Left renal cortex interstitium (tissue), 4 donors: ENCODE results near the gene PSMB8. TPM values are rescaled to one million over a fixed set of nuclear protein-coding genes. Genes with fewer than 3 reads are reported as not detected.

Experiments used
- DNase-seq, 4 donors: peaks; one replicate each; pipeline ENCODE4 v3.0.0-alpha.2; 2013; ENCODE audit warnings: low read depth in 4 of 4, low spot score in 2 of 4, missing footprints in 1 of 4
- polyA plus RNA-seq, 4 donors: library from polyadenylated mRNA; unstranded; fragments of 120-200 nt; gene quantifications; one replicate each; pipeline ENCODE4 v1.2.1, GENCODE V29; 2013; ENCODE audit not compliant: insufficient read length in 4 of 4

PSMB8 gene
- polyA plus RNA-seq, 4 donors, result 17.9 to 27.3 (median 24.3) TPM

- DNase-seq, result no peak
These were observed 44.1 kb downstream of the PSMB8 start for GRCh38 chr6:32799740-32800139.

GRCh38 chr6:32799168-32799567 lies 44.7 kb downstream of the PSMB8 start:
- no peak for DNase-seq

- peak; percentile 32 to 69 (median 54) for DNase-seq
These were observed 46.7 kb downstream of the PSMB8 start for GRCh38 chr6:32796848-32797776.

GRCh38 chr6:32794510-32794909 lies 49.3 kb downstream of the PSMB8 start:
- no peak for DNase-seq

GRCh38 chr6:32792901-32793435 lies 50.9 kb downstream of the PSMB8 start:
- DNase-seq, result no peak

Other genes with a start within 250 kb of the PSMB8 start
- gene HLA-DQA1, start 206.6 kb downstream of the PSMB8 start, polyA plus RNA-seq, result 1 to 10 TPM; 2.6 to 5.7 (median 3.8) TPM
- 10 to 100 TPM in 1 of 4 donors, 1 to 10 TPM in 3; 3.8 to 11.9 (median 7.3) TPM for gene HLA-DQB1, start 177.4 kb downstream of the PSMB8 start, polyA plus RNA-seq
- gene HLA-DQA2, start 102.7 kb downstream of the PSMB8 start, polyA plus RNA-seq, result under 1 TPM in 2 of 4 donors, not detected in 2; 0.16 to 0.21 TPM
- gene HLA-DQB2, start 80.5 kb downstream of the PSMB8 start, polyA plus RNA-seq, result 1 to 10 TPM in 3 of 4 donors, not detected in 1; 1.0 to 1.6 (median 1.2) TPM
- under 1 TPM in 3 of 4 donors, not detected in 1; 0.14 to 0.21 (median 0.17) TPM for gene HLA-DOB, start 27.0 kb downstream of the PSMB8 start, polyA plus RNA-seq
- 10 to 100 TPM; 12.6 to 17.4 (median 13.1) TPM for gene TAP2, start 5.3 kb downstream of the PSMB8 start, polyA plus RNA-seq
- gene TAP1, start 9.7 kb upstream of the PSMB8 start, polyA plus RNA-seq, result 10 to 100 TPM in 3 of 4 donors, 1 to 10 TPM in 1; 9.2 to 11.9 (median 11.8) TPM
- gene PSMB9, start 10.1 kb upstream of the PSMB8 start, polyA plus RNA-seq, result 1 to 10 TPM; 4.4 to 8.4 (median 7.7) TPM
- gene HLA-DMB, start 97.0 kb upstream of the PSMB8 start, polyA plus RNA-seq, result 10 to 100 TPM; 67.0 to 71.1 (median 68.7) TPM
- 10 to 100 TPM; 13.3 to 19.3 (median 16.9) TPM for gene HLA-DMA, start 109.0 kb upstream of the PSMB8 start, polyA plus RNA-seq
- gene BRD2, start 124.5 kb upstream of the PSMB8 start, polyA plus RNA-seq, result 100 to 1,000 TPM; 272 to 341 (median 317) TPM
- 1 to 10 TPM; 4.6 to 5.4 (median 5.3) TPM for gene HLA-DOA, start 165.5 kb upstream of the PSMB8 start, polyA plus RNA-seq
- gene HLA-DPA1, start 229.6 kb upstream of the PSMB8 start, polyA plus RNA-seq, result 10 to 100 TPM; 16.8 to 39.8 (median 19.2) TPM
- 10 to 100 TPM; 17.5 to 24.7 (median 21.9) TPM for gene HLA-DPB1, start 231.9 kb upstream of the PSMB8 start, polyA plus RNA-seq